Measurements from ENCODE around the gene RPS6KA5.

The RPS6KA5 gene

GRCh38 chr14:91065266-91065665, 4.8 kb upstream of the RPS6KA5 start:
- no peak for TF ChIP-seq CTCF (IDR thresholded peaks at IDR 0.05; ENCODE audit: low read depth, low read length)
- no peak for DNase-seq (ENCODE audit: extremely low read depth, low read depth)

GRCh38 chr14:91063119-91063518, 2.7 kb upstream of the RPS6KA5 start:
- no peak for TF ChIP-seq CTCF (IDR thresholded peaks at IDR 0.05; ENCODE audit: low read depth, low read length)
- no peak for DNase-seq (ENCODE audit: extremely low read depth, low read depth)

GRCh38 chr14:91062600-91062999, 2.2 kb upstream of the RPS6KA5 start:
- no peak for DNase-seq (ENCODE audit: extremely low read depth, low read depth)
- TF ChIP-seq CTCF (IDR thresholded peaks at IDR 0.05; ENCODE audit: low read depth, low read length) = no peak

GRCh38 chr14:91061056-91061887, 831 bp upstream of the RPS6KA5 start:
- no peak for DNase-seq (ENCODE audit: extremely low read depth, low read depth)
- TF ChIP-seq CTCF (IDR thresholded peaks at IDR 0.05; ENCODE audit: low read depth, low read length) = no peak

- no peak; the same call in 1 of the 2 replicates for TF ChIP-seq CTCF (IDR thresholded peaks at IDR 0.05; ENCODE audit: low read depth, low read length)
- DNase-seq (ENCODE audit: extremely low read depth, low read depth) = no peak
Measured at GRCh38 chr14:91059576-91060350, 678 bp downstream of the RPS6KA5 start.

GRCh38 chr14:91058042-91058581, 2.3 kb downstream of the RPS6KA5 start:
- no peak for TF ChIP-seq CTCF (IDR thresholded peaks at IDR 0.05; ENCODE audit: low read depth, low read length)
- DNase-seq (ENCODE audit: extremely low read depth, low read depth) = no peak

- TF ChIP-seq CTCF (IDR thresholded peaks at IDR 0.05; ENCODE audit: low read depth, low read length) = no peak
- DNase-seq (ENCODE audit: extremely low read depth, low read depth) = no peak
Measured at GRCh38 chr14:91056361-91056760, 4.1 kb downstream of the RPS6KA5 start.

All from AG09319 (cell line).